Tibial nerve (tissue), 4 donors: Measurements from ENCODE around the gene SVOPL.

ENCODE experiments used
- CTCF ChIP-seq, 5 experiments: fragments of 200-600 bp in 3 of 5; fragments of 450-650 bp in 2 of 5; sonication (generic) in 3 of 5; IDR thresholded peaks; one replicate each; pipeline ENCODE4 v1.5.1; 2016 to 2019; ENCODE audit warnings: antibody characterized with exemption in 5 of 5, mild to moderate bottlenecking in 3 of 5, moderate library complexity in 2 of 5
- EP300 ChIP-seq, 2 donors: sonication (generic); formaldehyde crosslinking; IDR thresholded peaks; one replicate each; pipeline ENCODE4 v1.6.1; 2017; ENCODE audit warnings: antibody characterized with exemption in 2 of 2, mild to moderate bottlenecking in 1 of 2

DNA sequence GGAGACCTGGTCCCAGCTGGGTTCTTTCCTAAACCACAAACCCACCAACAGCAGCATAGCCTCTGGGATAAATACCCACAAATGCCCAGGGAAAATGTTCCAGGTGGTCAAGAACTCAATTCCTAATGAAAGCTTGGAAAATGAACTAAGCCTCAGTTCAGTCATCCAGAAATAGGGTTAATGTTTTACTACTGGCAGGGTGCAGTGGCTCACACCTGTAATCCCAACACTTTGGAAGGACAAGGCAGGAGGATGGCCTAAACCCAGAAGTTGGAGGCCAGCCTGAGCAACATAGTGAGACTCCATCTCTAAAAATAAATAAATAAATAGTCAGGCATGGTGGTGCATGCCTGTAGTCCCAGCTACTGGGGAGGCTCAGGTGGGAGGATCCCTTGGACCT is 82.2 kb downstream of the SVOPL start:
- TF ChIP-seq EP300 (IDR thresholded peaks at IDR 0.05) (no peak), CTCF (IDR thresholded peaks at IDR 0.05) (no peak)
